ENCODE measurements around the gene NAIF1.

Gene NAIF1

DNA sequence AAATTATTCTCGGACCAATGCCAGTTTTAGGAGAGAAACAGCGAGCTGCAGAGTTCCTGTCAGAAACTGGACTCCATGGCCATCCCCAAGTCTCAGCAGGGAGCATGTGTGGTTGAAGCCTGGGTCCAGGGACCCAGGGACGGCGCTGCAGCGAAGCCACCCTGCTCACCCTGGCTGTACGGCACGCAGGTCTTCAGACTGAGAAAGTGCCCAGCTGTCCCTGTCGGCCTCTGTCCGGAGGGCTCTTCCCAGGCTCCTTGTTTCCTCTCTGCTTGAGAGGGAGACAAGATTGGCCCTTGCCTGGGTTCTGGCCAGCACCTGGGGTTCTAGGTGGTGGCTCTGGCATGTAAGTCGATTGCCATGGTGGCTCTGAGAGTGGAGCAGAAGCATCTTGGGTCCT, 33.5 kb upstream of the NAIF1 start:
- Histone ChIP-seq H3K27me3 (ENCODE audit: insufficient read depth, low read length) (no peaks in the 10 kb centered on the region), H3K79me2 (ENCODE audit: control insufficient read depth, insufficient read depth, low read length, unreplicated experiment) (peaks cover 38% of the 10 kb centered on the region), H3K27ac (ENCODE audit: low read depth, low read length) (peak overlapping the region; percentile 95; the same call in 1 of the 2 replicates), H3K36me3 (ENCODE audit: insufficient read depth, low read length) (peaks cover 11% of the 10 kb centered on the region; the same call in 1 of the 2 replicates), H2AFZ (ENCODE audit: low read length, unreplicated experiment) (no peak overlapping the region), H3K4me3 (ENCODE audit: low read depth, low read length) (no peak overlapping the region), H3K4me1 (ENCODE audit: control insufficient read depth, insufficient read depth, low read length, unreplicated experiment) (peaks cover 24% of the 10 kb centered on the region)

DNA sequence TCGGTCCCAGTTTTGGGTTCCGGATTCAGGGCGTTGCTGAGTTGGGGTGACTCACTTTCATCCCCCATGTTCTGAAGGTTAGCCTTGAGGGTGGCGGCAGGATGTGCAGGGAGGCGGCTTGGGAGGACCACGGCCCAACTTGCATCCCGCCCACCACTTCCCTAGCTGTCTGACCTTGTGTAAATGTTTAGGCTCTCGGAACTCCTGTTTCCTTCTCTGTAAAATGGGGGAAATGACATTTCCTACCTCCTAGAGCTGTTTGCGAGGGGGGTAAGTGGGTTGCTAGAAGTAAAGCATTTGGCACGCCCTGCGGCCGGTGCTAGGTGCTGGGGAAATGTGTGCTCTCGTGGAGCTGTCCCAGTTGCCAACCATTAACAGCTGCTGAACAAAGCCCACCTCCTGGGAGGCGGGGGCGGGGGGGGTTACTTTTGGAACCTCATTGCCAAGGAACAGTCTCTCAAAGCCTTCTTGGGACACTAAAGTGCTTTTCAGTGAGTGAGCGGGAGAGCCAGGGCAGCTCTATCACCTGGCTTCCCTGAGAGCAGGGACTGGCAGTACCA, 32.9 kb upstream of the NAIF1 start:
- H2AFZ ChIP-seq (ENCODE audit: low read length, unreplicated experiment): no peak overlapping the region
- no peaks in the 10 kb centered on the region for H3K27me3 ChIP-seq (ENCODE audit: insufficient read depth, low read length)
- peaks cover 44% of the 10 kb centered on the region for H3K79me2 ChIP-seq (ENCODE audit: control insufficient read depth, insufficient read depth, low read length, unreplicated experiment)
- peak overlapping the region; percentile 83 for H3K4me3 ChIP-seq (ENCODE audit: low read depth, low read length)
- peak overlapping the region; percentile 95 for H3K27ac ChIP-seq (ENCODE audit: low read depth, low read length)
- H3K4me1 ChIP-seq (ENCODE audit: control insufficient read depth, insufficient read depth, low read length, unreplicated experiment): peaks cover 27% of the 10 kb centered on the region
- H3K36me3 ChIP-seq (ENCODE audit: insufficient read depth, low read length): peaks cover 8% of the 10 kb centered on the region; the same call in 1 of the 2 replicates

DNA sequence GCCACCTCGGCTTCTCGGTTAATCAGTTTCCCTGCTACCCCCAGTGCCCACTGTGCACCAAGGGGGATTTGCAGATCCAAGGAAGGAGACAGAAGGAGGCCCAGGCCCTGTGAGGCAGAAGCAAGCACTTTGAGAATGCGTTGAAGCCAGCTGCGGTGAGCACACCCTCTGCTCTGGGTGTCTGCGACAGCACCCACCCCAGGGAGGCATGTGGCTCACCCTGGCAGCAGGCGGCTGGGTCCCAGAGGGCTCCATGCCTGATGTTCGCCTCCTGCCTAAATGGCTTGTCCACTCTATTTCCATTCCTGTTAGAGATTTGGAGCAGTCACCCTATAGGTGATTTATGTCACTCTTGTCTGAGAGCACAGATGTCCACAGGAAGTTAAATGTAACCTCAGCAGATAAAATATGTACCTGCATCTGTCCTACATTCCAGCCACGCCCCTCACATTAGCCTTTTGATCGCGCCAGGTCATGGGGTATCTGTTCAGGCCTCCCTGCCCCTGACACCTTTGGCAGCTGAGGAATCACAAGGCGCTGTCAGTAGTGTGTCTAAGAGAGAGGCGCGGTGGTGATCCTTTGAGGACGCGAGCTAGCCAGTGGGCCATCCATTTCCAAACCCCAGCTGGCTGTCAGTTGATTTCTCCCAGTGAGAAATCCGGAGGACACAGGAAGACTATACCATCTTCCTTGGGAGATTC, 32.3 kb upstream of the NAIF1 start:
- H3K27me3 ChIP-seq (ENCODE audit: insufficient read depth, low read length): no peaks in the 10 kb centered on the region
- no peak overlapping the region for H2AFZ ChIP-seq (ENCODE audit: low read length, unreplicated experiment)
- H3K27ac ChIP-seq (ENCODE audit: low read depth, low read length): peak overlapping the region; percentile 95
- peaks cover 33% of the 10 kb centered on the region for H3K4me1 ChIP-seq (ENCODE audit: control insufficient read depth, insufficient read depth, low read length, unreplicated experiment)
- H3K4me3 ChIP-seq (ENCODE audit: low read depth, low read length): peak overlapping the region; percentile 83
- H3K79me2 ChIP-seq (ENCODE audit: control insufficient read depth, insufficient read depth, low read length, unreplicated experiment): peaks cover 47% of the 10 kb centered on the region
- H3K36me3 ChIP-seq (ENCODE audit: insufficient read depth, low read length): peaks cover 7% of the 10 kb centered on the region; the same call in 1 of the 2 replicates

DNA sequence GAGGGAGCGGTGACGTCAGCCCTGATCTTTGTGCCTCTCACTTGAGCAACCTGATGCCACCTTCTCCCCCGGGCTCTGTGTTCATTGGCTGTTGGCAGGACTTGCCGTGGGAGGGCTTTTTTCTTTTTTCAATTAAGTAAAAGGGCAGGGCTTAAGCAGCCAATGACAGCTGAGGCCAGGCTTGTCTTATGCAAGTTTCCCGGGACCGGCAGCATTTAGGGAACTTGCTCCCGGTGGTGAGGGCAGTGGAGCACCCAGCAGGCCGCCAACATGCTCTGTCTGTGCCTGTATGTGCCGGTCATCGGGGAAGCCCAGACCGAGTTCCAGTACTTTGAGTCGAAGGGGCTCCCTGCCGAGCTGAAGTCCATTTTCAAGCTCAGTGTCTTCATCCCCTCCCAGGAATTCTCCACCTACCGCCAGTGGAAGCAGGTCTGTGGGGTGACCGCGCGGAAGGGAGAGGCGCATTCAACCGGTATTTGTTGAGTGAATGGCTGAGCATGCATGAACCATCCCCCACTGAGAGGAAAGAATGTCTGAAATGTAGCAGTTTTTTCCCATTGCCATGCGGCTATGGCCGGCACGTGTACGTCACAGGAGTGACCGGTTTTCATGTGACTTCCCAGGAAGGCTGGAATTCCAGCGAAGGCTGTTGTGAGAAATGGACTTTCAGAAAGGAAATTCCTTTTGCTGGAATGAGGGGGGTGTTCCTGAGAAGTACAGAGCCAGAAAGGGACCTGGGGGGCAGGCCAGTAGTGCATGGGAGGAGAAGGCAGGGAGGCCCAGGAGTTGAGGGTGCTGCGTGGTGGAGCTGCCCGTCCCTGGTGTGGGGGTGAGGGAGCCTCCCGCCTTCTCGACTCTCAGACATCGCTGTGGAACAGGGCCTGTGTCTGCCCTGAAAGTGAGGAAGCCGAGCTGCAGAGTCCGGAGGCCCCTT, 31.4 kb upstream of the NAIF1 start:
- H3K27me3 ChIP-seq (ENCODE audit: insufficient read depth, low read length): no peaks in the 10 kb centered on the region
- peak overlapping the region; percentile 95 for H3K27ac ChIP-seq (ENCODE audit: low read depth, low read length)
- peaks cover 39% of the 10 kb centered on the region for H3K4me1 ChIP-seq (ENCODE audit: control insufficient read depth, insufficient read depth, low read length, unreplicated experiment)
- H3K4me3 ChIP-seq (ENCODE audit: low read depth, low read length): peak overlapping the region; percentile 83
- no peak overlapping the region for H2AFZ ChIP-seq (ENCODE audit: low read length, unreplicated experiment)
- H3K79me2 ChIP-seq (ENCODE audit: control insufficient read depth, insufficient read depth, low read length, unreplicated experiment): peaks cover 48% of the 10 kb centered on the region
- H3K36me3 ChIP-seq (ENCODE audit: insufficient read depth, low read length): no peaks in the 10 kb centered on the region

DNA sequence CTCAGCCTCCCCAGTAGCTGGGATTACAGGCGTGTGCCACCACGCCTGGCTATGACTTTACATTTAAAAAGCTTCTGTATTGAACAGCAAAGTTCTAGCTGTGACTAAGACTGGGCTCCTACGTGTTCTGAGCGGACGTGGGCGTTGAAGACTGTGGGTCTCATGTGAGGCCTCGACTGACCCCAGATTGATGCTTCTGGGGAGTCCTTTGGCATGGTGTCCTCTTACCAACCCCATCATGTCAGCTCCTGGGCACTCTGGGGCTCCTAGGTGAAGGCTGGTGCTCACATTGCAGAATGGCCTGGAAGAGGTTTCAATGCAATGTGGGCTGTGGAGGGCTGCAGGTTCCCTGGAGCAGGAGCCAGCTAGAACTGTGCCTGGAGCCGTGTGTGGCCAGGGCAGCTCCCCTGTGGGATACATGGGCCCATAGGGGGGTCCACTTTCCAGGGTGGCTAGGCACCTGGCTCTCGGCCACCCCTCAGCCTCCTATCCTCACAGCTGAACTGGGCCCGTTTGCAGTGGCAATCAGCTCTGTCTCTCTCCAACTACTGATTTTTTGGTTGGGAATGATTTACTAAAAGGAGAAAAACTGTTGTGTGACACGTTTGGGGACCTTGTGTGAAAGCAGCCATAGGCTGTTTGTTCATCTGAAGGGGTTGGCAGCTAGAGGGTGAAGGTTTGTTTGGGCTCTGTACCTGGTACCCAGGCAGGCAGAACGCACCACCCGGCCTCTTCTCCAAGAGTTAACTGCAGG, 30.6 kb upstream of the NAIF1 start:
- peaks cover 57% of the 10 kb centered on the region for H3K79me2 ChIP-seq (ENCODE audit: control insufficient read depth, insufficient read depth, low read length, unreplicated experiment)
- peaks cover 47% of the 10 kb centered on the region for H3K4me1 ChIP-seq (ENCODE audit: control insufficient read depth, insufficient read depth, low read length, unreplicated experiment)
- no peak overlapping the region for H2AFZ ChIP-seq (ENCODE audit: low read length, unreplicated experiment)
- peak overlapping the region; percentile 95 for H3K27ac ChIP-seq (ENCODE audit: low read depth, low read length)
- H3K4me3 ChIP-seq (ENCODE audit: low read depth, low read length): peak overlapping the region; percentile 83
- H3K36me3 ChIP-seq (ENCODE audit: insufficient read depth, low read length): no peaks in the 10 kb centered on the region
- no peaks in the 10 kb centered on the region for H3K27me3 ChIP-seq (ENCODE audit: insufficient read depth, low read length)

DNA sequence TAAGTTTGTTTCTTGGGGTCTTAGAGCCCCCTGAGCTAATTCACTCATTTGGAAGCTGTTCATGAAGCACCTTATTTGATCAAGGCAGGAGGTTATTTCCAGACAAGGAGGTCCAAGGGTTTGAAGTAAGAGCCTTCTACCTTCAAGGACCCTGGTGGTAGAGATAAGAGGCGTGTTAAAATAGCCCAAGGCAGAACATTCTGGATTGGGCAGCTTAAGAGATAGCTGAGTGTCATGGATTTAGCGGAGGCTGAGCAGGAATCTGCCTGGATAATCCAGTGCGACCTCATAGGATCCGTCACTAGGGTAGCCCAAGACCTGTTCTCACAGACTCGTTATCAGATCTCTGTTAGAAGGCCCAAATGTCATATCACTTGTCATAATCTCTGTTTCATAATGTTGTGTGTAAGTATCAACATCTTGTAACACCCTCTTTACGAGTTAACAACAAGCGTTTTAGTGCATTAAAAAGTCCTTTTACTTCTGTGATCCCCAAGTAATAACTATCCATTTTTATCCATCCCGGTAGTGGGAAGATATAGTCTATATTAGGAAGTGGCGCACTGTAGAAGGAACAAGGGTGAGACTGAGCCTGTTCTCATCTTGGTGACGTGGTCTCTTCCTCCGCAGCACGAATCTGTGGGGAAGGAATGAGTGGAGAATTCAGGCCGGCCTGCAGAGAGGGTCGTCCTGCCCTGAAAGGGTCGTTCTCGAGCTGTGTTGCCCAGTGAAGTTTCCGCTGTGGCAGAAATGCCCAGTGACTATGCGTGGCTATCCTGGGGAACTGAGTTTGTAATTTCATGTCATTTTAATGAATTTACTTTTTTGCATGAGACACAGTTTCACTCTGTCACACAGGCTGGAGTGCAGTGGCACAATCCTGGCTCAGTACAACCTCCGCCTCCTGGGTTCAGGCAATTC, 29.8 kb upstream of the NAIF1 start:
- Histone ChIP-seq H3K4me1 (ENCODE audit: control insufficient read depth, insufficient read depth, low read length, unreplicated experiment) (peaks cover 56% of the 10 kb centered on the region), H3K27ac (ENCODE audit: low read depth, low read length) (peak overlapping the region; percentile 95), H3K79me2 (ENCODE audit: control insufficient read depth, insufficient read depth, low read length, unreplicated experiment) (peaks cover 65% of the 10 kb centered on the region), H2AFZ (ENCODE audit: low read length, unreplicated experiment) (no peak overlapping the region), H3K36me3 (ENCODE audit: insufficient read depth, low read length) (no peaks in the 10 kb centered on the region), H3K27me3 (ENCODE audit: insufficient read depth, low read length) (no peaks in the 10 kb centered on the region), H3K4me3 (ENCODE audit: low read depth, low read length) (no peak overlapping the region)

DNA sequence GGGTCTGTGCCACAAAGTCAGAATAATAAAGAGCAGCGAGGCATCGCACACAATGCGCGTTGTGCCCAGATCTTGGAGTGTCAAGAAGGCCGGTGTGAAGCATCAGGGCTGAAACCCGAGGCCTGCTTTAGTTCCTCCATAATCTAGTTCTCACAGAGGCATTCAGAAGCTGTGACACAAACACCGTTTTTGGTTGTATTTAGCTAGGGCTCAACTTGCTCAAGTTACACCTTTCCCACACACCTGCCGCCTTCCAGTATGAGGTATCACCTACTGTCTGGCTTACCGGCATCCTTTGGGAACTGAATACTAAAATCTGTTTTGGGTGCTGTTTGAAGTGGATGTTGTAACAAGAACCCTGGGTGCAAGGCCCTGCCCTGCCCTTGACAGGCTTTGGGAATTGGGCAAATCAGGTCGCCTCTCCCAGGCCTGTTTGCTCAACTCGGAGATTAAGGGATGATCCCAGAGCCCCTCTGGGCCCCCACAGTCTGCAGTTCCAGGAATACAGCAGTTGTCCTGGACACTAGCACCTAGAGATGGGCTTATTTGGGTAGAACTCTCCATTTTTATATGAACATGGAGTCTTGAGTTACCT, 27.9 kb upstream of the NAIF1 start:
- H3K27ac ChIP-seq (ENCODE audit: low read depth, low read length): peak overlapping the region; percentile 97
- H3K27me3 ChIP-seq (ENCODE audit: insufficient read depth, low read length): no peaks in the 10 kb centered on the region
- H3K4me3 ChIP-seq (ENCODE audit: low read depth, low read length): no peak overlapping the region
- H3K36me3 ChIP-seq (ENCODE audit: insufficient read depth, low read length): no peaks in the 10 kb centered on the region
- peaks cover 57% of the 10 kb centered on the region for H3K79me2 ChIP-seq (ENCODE audit: control insufficient read depth, insufficient read depth, low read length, unreplicated experiment)
- no peak overlapping the region for H2AFZ ChIP-seq (ENCODE audit: low read length, unreplicated experiment)
- H3K4me1 ChIP-seq (ENCODE audit: control insufficient read depth, insufficient read depth, low read length, unreplicated experiment): peaks cover 57% of the 10 kb centered on the region

DNA sequence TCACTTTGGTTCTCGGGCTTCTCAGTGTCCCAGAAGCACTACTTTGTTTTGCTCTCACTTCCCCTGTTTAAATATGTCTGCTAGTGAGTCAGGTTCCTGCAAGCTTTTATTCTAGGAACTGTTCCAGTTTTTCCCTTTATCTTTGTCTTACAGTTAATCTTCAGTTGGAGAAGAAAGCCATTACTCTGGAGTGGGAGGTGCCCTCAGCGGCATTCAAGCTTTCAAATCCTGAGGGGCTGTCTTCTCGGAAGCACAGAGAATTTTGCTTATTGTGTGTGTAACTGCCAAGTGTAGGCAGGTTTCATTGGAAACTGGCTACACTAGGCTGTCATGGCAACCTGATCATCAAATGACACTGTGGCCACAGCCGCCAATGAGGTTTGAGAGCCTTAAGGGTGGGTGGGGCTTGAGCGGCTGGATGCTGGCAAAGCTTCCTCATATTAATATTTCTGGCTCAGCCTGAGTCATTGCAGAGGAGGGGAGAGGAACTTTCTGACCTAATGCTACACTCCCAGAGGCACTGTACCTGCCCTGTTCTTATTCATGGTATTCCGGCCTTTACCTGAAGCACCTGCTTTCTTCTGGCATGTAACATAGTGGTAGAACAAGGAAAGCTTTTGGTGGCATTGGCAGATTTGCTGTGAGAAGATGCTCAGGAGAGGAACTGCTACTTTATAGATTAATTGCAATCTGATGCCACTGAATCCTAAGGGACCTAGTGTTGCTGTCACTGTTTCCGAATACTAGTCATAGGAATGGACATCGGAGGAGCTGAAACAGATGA, 27.2 kb upstream of the NAIF1 start:
- peaks cover 53% of the 10 kb centered on the region for H3K79me2 ChIP-seq (ENCODE audit: control insufficient read depth, insufficient read depth, low read length, unreplicated experiment)
- H2AFZ ChIP-seq (ENCODE audit: low read length, unreplicated experiment): peak overlapping the region; percentile 65

DNA sequence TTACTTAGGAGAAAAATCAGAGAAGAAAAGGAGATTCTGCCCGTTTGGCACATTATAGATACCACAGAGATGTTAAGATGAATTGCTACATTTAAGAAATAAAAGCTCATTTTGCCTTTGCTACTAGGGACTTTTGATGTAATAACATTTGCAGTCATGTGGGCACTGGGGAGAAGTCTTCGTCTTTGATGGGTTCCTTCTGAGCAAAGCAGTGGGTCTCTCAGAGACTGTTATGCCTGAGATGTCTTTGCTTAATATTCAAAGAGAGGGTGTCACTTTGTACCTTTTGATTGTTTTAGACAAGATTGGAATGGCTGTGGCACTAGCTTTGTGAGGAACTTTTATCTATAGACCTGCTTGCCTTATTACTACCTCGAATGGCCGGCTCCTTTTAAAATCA, 25.9 kb upstream of the NAIF1 start:
- H3K79me2 ChIP-seq (ENCODE audit: control insufficient read depth, insufficient read depth, low read length, unreplicated experiment): peaks cover 62% of the 10 kb centered on the region
- no peaks in the 10 kb centered on the region for H3K36me3 ChIP-seq (ENCODE audit: insufficient read depth, low read length)
- no peak overlapping the region for H2AFZ ChIP-seq (ENCODE audit: low read length, unreplicated experiment)
- peak overlapping the region; percentile 71; the same call in 1 of the 2 replicates for H3K4me3 ChIP-seq (ENCODE audit: low read depth, low read length)
- peak overlapping the region; percentile 97 for H3K27ac ChIP-seq (ENCODE audit: low read depth, low read length)
- peaks cover 46% of the 10 kb centered on the region for H3K4me1 ChIP-seq (ENCODE audit: control insufficient read depth, insufficient read depth, low read length, unreplicated experiment)
- H3K27me3 ChIP-seq (ENCODE audit: insufficient read depth, low read length): no peaks in the 10 kb centered on the region

More for the DNA sequence above, 27.2 kb upstream of the NAIF1 start:
- peaks cover 50% of the 10 kb centered on the region for H3K4me1 ChIP-seq (ENCODE audit: control insufficient read depth, insufficient read depth, low read length, unreplicated experiment)
- H3K27me3 ChIP-seq (ENCODE audit: insufficient read depth, low read length): no peaks in the 10 kb centered on the region
- peak overlapping the region; percentile 97 for H3K27ac ChIP-seq (ENCODE audit: low read depth, low read length)
- H3K4me3 ChIP-seq (ENCODE audit: low read depth, low read length): peak overlapping the region; percentile 71
- no peaks in the 10 kb centered on the region for H3K36me3 ChIP-seq (ENCODE audit: insufficient read depth, low read length)

Measured in ACC112 (cell line).